K562 (cell line): ENCODE measurements around the gene AACS.

ENCODE experiments used
- EZH2 ChIP-seq: IDR thresholded peaks from 2 replicates; pipeline ENCODE4 v1.6.1; 2012; ENCODE audit warnings: low read depth, mild to moderate bottlenecking, inconsistent platforms, low read length, borderline replicate concordance
- HDAC6 ChIP-seq: IDR thresholded peaks from 2 replicates; pipeline ENCODE4 v1.6.1; 2012; ENCODE audit warnings: low read depth, mild to moderate bottlenecking, control low read depth, inconsistent platforms, low read length, moderate library complexity
- HMG20B ChIP-seq: fragments of 250-450 bp; sonication (Bioruptor Pico); IDR thresholded peaks from 2 replicates; pipeline ENCODE4 v1.5.0; 2021; ENCODE audit warnings: mild to moderate bottlenecking
- SMAD3 ChIP-seq: fragments of 450-650 bp; formaldehyde crosslinking; conservative IDR thresholded peaks from 2 replicates; pipeline ENCODE4 v1.4.0; 2020; ENCODE audit warnings: mild to moderate bottlenecking
- TAF9B ChIP-seq: fragments of 450-650 bp; IDR thresholded peaks from 2 replicates; pipeline ENCODE4 v1.6.1; 2018; ENCODE audit warnings: mild to moderate bottlenecking; ENCODE audit not compliant: partially characterized antibody
- TCF7L2 ChIP-seq: fragments of 150-350 bp; IDR thresholded peaks from 2 replicates; pipeline ENCODE4 v1.6.1; 2016; ENCODE audit warnings: low read depth, mild to moderate bottlenecking, low read length, moderate library complexity
- YY1 ChIP-seq, 3 experiments: IDR thresholded peaks; 2 replicates each; pipeline ENCODE4 v1.6.1; 2011; ENCODE audit warnings: low read length in 2 of 3, mild to moderate bottlenecking in 2 of 3, moderate library complexity in 2 of 3, borderline replicate concordance in 1 of 3, control low read depth in 1 of 3, low read depth in 1 of 3; ENCODE audit not compliant: insufficient read depth in 3 of 3, insufficient replicate concordance in 2 of 3, control insufficient read depth in 1 of 3, insufficient read length in 1 of 3; ENCODE audit errors: extremely low read depth in 1 of 3
- TF ChIP-seq, protein P1 (sequence below): fragments of 450-650 bp; IDR thresholded peaks from 2 replicates; pipeline ENCODE4 v1.6.1; 2018; ENCODE audit not compliant: partially characterized antibody
- TF ChIP-seq, protein P2 (sequence below): fragments of 250-450 bp; sonication (Bioruptor Pico); IDR thresholded peaks from 2 replicates; pipeline ENCODE4 v1.4.0; 2020
- TF ChIP-seq, protein P3 (sequence below): fragments of 250-450 bp; sonication (Bioruptor Pico); IDR thresholded peaks from 2 replicates; pipeline ENCODE4 v1.9.0; 2021; ENCODE audit warnings: mild to moderate bottlenecking, inconsistent platforms
- TF ChIP-seq, protein P4 (sequence below), 3 experiments: IDR thresholded peaks in 2 of 3; conservative IDR thresholded peaks in 1 of 3; 2 replicates each; pipeline ENCODE4 v1.5.1; 2011 to 2012; ENCODE audit warnings: low read length in 3 of 3, mild to moderate bottlenecking in 3 of 3, control low read depth in 2 of 3, improper control_type of control experiment in 1 of 3, inconsistent platforms in 1 of 3, low read depth in 1 of 3, mixed read lengths in 1 of 3, moderate library complexity in 1 of 3; ENCODE audit not compliant: insufficient read depth in 2 of 3
- TF ChIP-seq, protein P5 (sequence below): IDR thresholded peaks from 2 replicates; pipeline ENCODE4 v1.6.1; 2012; ENCODE audit warnings: low read depth, low read length, improper control_type of control experiment, borderline replicate concordance

DNA sequence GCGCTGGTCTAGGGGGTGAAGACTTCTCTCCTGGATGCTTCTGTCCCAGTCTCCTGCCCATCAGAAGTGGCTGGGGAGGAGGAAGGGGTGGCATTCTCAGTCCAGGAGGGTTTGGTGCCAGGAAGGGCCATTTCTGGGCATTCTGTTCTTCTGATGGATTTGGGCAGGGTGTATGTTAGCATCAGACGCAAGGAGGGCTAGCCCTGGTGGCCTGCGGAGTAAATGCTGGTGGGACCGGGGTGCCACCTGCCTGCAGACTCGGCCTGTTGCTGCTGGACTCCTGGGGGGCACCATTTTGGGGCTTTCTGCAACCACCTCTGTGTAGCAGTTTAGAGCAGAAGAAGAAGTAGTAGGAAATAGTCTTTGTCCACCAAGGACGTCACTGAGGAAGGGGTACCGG is 31.7 kb downstream of the AACS start:
- TF ChIP-seq TCF7L2 (no peak), TAF9B (no peak), HDAC6 (no peak), EZH2 (no peak), YY1 (IDR thresholded peaks at IDR 0.05; ENCODE audit: borderline replicate concordance in 1 of 3, control insufficient read depth in 1 of 3, extremely low read depth in 1 of 3, insufficient read depth in 3 of 3, insufficient read length in 1 of 3, insufficient replicate concordance in 2 of 3, low read depth in 1 of 3, low read length in 2 of 3) (no peak), SMAD3 (CRISPR knock-in tag) (no peak), HMG20B (CRISPR knock-in tag) (no peak)
- TF ChIP-seq, protein P1, sequence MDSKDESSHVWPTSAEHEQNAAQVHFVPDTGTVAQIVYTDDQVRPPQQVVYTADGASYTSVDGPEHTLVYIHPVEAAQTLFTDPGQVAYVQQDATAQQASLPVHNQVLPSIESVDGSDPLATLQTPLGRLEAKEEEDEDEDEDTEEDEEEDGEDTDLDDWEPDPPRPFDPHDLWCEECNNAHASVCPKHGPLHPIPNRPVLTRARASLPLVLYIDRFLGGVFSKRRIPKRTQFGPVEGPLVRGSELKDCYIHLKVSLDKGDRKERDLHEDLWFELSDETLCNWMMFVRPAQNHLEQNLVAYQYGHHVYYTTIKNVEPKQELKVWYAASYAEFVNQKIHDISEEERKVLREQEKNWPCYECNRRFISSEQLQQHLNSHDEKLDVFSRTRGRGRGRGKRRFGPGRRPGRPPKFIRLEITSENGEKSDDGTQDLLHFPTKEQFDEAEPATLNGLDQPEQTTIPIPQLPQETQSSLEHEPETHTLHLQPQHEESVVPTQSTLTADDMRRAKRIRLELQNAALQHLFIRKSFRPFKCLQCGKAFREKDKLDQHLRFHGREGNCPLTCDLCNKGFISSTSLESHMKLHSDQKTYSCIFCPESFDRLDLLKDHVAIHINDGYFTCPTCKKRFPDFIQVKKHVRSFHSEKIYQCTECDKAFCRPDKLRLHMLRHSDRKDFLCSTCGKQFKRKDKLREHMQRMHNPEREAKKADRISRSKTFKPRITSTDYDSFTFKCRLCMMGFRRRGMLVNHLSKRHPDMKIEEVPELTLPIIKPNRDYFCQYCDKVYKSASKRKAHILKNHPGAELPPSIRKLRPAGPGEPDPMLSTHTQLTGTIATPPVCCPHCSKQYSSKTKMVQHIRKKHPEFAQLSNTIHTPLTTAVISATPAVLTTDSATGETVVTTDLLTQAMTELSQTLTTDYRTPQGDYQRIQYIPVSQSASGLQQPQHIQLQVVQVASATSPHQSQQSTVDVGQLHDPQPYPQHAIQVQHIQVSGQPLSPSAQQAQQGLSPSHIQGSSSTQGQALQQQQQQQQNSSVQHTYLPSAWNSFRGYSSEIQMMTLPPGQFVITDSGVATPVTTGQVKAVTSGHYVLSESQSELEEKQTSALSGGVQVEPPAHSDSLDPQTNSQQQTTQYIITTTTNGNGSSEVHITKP = no peak
- TF ChIP-seq, protein P2, sequence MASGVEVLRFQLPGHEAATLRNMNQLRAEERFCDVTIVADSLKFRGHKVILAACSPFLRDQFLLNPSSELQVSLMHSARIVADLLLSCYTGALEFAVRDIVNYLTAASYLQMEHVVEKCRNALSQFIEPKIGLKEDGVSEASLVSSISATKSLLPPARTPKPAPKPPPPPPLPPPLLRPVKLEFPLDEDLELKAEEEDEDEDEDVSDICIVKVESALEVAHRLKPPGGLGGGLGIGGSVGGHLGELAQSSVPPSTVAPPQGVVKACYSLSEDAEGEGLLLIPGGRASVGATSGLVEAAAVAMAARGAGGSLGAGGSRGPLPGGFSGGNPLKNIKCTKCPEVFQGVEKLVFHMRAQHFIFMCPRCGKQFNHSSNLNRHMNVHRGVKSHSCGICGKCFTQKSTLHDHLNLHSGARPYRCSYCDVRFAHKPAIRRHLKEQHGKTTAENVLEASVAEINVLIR = no peak
- TF ChIP-seq, protein P3, sequence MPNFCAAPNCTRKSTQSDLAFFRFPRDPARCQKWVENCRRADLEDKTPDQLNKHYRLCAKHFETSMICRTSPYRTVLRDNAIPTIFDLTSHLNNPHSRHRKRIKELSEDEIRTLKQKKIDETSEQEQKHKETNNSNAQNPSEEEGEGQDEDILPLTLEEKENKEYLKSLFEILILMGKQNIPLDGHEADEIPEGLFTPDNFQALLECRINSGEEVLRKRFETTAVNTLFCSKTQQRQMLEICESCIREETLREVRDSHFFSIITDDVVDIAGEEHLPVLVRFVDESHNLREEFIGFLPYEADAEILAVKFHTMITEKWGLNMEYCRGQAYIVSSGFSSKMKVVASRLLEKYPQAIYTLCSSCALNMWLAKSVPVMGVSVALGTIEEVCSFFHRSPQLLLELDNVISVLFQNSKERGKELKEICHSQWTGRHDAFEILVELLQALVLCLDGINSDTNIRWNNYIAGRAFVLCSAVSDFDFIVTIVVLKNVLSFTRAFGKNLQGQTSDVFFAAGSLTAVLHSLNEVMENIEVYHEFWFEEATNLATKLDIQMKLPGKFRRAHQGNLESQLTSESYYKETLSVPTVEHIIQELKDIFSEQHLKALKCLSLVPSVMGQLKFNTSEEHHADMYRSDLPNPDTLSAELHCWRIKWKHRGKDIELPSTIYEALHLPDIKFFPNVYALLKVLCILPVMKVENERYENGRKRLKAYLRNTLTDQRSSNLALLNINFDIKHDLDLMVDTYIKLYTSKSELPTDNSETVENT = no peak
- TF ChIP-seq, protein P4, sequence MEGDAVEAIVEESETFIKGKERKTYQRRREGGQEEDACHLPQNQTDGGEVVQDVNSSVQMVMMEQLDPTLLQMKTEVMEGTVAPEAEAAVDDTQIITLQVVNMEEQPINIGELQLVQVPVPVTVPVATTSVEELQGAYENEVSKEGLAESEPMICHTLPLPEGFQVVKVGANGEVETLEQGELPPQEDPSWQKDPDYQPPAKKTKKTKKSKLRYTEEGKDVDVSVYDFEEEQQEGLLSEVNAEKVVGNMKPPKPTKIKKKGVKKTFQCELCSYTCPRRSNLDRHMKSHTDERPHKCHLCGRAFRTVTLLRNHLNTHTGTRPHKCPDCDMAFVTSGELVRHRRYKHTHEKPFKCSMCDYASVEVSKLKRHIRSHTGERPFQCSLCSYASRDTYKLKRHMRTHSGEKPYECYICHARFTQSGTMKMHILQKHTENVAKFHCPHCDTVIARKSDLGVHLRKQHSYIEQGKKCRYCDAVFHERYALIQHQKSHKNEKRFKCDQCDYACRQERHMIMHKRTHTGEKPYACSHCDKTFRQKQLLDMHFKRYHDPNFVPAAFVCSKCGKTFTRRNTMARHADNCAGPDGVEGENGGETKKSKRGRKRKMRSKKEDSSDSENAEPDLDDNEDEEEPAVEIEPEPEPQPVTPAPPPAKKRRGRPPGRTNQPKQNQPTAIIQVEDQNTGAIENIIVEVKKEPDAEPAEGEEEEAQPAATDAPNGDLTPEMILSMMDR (IDR thresholded peaks at IDR 0.05 in 2 of 3, conservative IDR thresholded peaks at IDR 0.05 in 1 of 3; ENCODE audit: insufficient read depth in 2 of 3, low read depth in 1 of 3, low read length in 3 of 3) = no peak
- TF ChIP-seq, protein P5, sequence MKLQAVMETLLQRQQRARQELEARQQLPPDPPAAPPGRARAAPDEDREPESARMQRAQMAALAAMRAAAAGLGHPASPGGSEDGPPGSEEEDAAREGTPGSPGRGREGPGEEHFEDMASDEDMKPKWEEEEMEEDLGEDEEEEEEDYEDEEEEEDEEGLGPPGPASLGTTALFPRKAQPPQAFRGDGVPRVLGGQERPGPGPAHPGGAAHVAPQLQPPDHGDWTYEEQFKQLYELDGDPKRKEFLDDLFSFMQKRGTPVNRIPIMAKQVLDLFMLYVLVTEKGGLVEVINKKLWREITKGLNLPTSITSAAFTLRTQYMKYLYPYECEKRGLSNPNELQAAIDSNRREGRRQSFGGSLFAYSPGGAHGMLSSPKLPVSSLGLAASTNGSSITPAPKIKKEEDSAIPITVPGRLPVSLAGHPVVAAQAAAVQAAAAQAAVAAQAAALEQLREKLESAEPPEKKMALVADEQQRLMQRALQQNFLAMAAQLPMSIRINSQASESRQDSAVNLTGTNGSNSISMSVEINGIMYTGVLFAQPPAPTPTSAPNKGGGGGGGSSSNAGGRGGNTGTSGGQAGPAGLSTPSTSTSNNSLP = no peak
